Measurements from ENCODE around the gene CYP2C9.
"Not testable (repeated sequence)": the region's sequence is repeated elsewhere in the genome, so short reads cannot be mapped to it uniquely, and the experiment has no call there.

The CYP2C9 gene

GRCh38 chr10:94938383-94938782 is at the start of gene CYP2C9:
Gene CYP2C9, plus strand, starts transcription at chr10:94938658. Its CDS starts 25 bp downstream, at chr10:94938683.
- no peak for DNase-seq (ENCODE audit: low read depth in 2 of 2)

DNA sequence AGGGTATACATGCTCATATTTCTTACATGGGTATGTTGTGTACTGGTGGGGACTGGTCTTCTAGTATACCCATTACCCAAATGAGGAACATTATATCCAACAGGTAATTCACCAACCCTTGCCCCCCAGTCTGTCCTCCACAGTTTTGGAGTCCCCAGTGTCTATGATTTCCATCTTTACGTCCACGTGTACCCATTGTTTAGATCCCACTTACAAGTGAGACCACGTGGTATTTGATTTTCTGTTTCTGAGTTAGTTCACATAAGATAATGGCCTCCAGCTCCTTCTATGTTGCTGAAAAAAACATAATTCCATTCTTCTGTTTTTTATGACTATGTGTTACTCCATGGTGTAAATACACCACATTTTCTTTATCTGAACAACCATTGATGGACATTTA is 49.3 kb upstream of the CYP2C9 start:
- no peak for DNase-seq (ENCODE audit: low read depth in 2 of 2)

- no peak for DNase-seq (ENCODE audit: low read depth in 2 of 2)
Observed at GRCh38 chr10:94890264-94891022, 48.0 kb upstream of the CYP2C9 start.

GRCh38 chr10:94898414-94898813 is 40.0 kb upstream of the CYP2C9 start:
- DNase-seq (ENCODE audit: low read depth in 2 of 2) = not testable (repeated sequence)

DNA sequence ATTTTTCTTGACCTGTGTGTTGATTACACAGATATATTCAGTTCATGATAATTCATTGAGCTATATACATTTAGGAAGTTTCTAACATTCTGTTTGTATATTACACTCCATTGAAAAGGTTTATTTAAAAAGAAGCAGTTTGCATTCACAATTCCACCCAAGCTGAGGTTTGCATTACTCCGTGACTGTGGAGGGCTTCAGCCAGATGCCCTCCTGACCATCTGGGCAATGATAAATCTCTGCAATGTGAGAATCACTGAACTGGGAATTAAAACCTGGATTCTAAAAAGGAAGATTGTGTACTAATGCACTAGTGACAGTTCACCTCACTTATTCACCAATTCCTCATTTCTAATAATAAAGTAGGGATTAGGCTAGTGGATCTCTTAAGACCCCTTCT is 36.4 kb upstream of the CYP2C9 start:
- DNase-seq (ENCODE audit: low read depth in 2 of 2) = no peak

DNA sequence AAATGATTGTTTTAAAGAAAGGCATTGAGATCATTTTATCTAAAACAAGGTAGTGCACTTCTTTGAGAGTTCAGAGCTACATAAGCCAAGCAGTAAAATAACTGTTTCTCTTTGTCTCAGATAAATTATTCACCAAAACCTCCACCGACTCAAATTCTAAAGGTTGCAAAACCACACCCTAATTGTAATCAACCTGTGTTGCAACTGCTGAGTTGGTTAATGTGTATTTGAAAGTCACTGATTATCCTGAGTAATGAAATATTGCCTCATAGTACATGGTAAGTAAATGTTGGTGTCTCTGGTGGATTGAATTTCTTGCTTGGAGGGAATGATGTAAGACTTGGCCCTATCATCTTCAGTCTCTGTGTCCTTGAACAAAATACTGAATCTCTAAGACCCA is 35.9 kb upstream of the CYP2C9 start:
- DNase-seq (ENCODE audit: low read depth in 2 of 2) = no peak

- not testable (repeated sequence) for DNase-seq (ENCODE audit: low read depth in 2 of 2)
Observed at GRCh38 chr10:94904506-94905148, 33.8 kb upstream of the CYP2C9 start.

DNA sequence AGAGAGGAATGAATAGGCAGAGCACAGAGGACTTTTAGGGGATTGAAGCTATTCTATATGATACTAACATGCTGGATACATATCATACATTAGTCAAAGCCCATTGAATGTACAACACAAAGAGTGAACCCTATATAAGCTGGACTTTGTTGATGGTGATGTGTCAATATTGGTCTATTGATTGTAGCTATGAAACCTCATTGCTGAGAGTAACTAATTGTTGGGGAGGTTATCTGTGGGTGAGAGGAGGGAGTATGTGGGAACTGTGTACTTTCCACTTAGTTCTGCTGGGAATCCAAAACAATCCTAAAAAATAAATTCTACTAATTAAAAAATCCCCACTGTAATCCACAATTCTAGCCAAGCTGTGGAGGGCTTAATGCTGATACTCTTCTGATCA is 22.0 kb upstream of the CYP2C9 start:
- DNase-seq (ENCODE audit: low read depth in 2 of 2) = no peak

DNA sequence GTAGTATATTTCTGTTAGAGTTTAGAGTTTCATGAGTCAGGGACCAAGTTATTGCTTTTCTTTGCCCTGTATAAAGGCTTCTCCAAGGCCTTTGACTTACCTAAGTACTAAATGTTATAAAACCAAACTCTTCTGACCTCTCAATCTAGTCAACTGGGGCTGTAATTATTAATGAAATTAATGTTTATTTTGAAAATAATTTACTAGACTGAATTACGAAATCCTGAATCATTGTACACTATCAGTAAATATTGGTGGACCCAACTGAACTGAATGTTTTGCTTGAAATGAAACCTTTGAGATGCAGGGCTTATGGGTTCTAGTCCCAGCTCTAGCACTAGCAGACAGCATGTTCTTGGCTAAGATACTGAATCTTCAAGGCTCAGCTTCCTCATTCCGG is 1.7 kb upstream of the CYP2C9 start:
- no peak for DNase-seq (ENCODE audit: low read depth in 2 of 2)

DNA sequence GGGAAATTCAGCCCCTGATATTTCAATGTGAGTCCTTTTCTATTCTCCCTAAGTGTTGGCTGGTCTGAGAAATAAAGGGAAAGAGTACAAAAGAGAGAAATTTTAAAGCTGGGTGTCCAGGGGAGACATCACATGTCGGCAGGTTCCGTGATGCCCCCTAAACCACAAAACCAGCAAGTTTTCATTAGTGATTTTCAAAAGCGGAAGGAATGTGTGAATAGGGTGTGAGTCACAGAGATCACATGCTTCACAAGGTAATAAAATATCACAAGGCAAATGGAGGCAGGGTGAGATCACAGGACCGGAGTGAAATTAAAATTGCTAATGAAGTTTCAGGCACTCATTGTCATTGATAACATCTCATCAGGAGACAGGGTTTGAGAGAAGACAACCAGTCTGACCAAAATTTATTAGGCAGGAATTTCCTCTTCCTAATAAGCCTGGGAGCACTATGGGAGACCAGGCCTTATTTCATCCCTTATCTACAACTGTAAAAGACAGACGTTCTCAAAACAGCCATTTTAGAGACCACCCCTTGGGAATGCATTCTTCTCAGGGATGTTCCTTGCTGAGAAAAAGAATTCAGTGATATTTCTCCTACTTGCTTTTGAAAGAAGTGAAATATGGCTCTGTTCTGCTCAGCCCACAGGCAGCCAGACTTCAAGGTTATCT is 5.1 kb downstream of the CYP2C9 start:
- not testable (repeated sequence) for DNase-seq (ENCODE audit: low read depth in 2 of 2)

- DNase-seq (ENCODE audit: low read depth in 2 of 2) = not testable (repeated sequence)
Observed at GRCh38 chr10:94946181-94946580, 7.7 kb downstream of the CYP2C9 start.

- no peak for DNase-seq (ENCODE audit: low read depth in 2 of 2)
Observed at GRCh38 chr10:94963901-94964300, 25.4 kb downstream of the CYP2C9 start.

GRCh38 chr10:94983555-94983954 is 45.1 kb downstream of the CYP2C9 start:
- DNase-seq (ENCODE audit: low read depth in 2 of 2) = no peak

DNA sequence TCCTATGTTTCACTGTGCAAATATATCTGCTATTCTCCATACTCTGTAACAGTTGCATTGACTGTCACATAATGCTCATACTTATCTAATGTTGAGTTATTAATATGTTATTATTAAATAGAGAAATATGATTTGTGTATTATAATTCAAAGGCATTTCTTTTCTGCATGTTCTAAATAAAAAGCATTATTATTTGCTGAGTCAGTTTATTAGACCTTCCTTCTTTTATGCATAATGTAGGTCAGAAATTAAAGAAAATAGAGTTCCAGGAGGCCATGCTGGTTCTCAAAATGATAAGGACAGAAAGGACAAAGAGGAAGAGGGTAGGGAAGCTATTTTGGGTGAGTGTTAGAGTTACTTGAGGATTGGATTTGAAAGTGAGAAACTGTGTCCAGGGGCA is 50.7 kb downstream of the CYP2C9 start:
- no peak for DNase-seq (ENCODE audit: low read depth in 2 of 2)

- DNase-seq (ENCODE audit: low read depth in 2 of 2) = no peak
Observed at GRCh38 chr10:94991243-94991888, 52.9 kb downstream of the CYP2C9 start.

GRCh38 chr10:94992811-94993210 is 54.4 kb downstream of the CYP2C9 start:
- DNase-seq (ENCODE audit: low read depth in 2 of 2) = no peak

GRCh38 chr10:94997741-94998174 is 59.3 kb downstream of the CYP2C9 start:
- DNase-seq (ENCODE audit: low read depth in 2 of 2) = no peak

GRCh38 chr10:95026461-95026860 is 88.0 kb downstream of the CYP2C9 start:
- no peak for DNase-seq (ENCODE audit: low read depth in 2 of 2)

GRCh38 chr10:95031656-95032055 is 93.2 kb downstream of the CYP2C9 start:
- no peak for DNase-seq (ENCODE audit: low read depth in 2 of 2)

DNA sequence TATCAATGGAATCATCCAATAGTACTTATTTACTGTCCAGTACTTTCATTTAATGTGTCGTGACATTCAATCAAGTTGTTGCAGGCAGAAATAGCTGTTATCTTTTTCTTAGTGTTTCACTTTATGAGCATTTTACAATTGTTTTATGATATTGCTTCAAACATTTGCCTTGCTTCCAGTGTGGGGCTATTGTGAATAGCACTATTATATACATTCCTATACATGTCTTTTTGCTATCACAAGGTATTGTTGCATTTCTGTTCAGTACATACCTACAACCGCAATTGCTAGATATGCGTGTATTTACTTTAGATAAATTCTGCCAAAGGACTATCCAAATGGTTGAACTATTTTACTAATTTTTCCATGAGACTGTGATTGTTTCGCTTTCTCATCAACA is 95.9 kb downstream of the CYP2C9 start:
- no peak for DNase-seq (ENCODE audit: low read depth in 2 of 2)

GRCh38 chr10:95035332-95036295 is 97.2 kb downstream of the CYP2C9 start:
- DNase-seq (ENCODE audit: low read depth in 2 of 2) = no peak
